IMR-90 (cell line): ENCODE measurements around the gene NR2F1. TPM values are rescaled to one million over a fixed set of nuclear protein-coding genes. Genes with fewer than 3 reads are reported as not detected.

Experiments used
- ATAC-seq: fragments of 200-7000 bp; cut with Tn5 transposase; 2 replicates; pipeline ENCODE4 v1.9.1; 2020; ENCODE audit warnings: low read depth, mild to moderate bottlenecking, moderate library complexity
- BruUV-seq: library from RNA; stranded (reverse); fragments of 400-500 nt; replicated peaks from 2 replicates; lab custom pipeline; 2021; lab: Mats Ljungman, UMichigan
- CTCF ChIA-PET: fragments of 300-600 bp; formaldehyde crosslinking; extraction: SDS; loops from one replicate; lab custom pipeline; 2021; ENCODE audit warnings: antibody characterized with exemption; lab: Yijun Ruan, JAX
- POLR2A ChIA-PET: fragments of 300-600 bp; sonication (Branson Sonifier 250); formaldehyde crosslinking; loops from one replicate; lab custom pipeline; 2022; ENCODE audit warnings: antibody characterized with exemption; ENCODE audit not compliant: unreplicated experiment; lab: Charles Lee
- DNase-seq: peaks from one replicate; pipeline ENCODE4 v3.0.0; 2013
- H2AFZ ChIP-seq: replicated peaks from 2 replicates; pipeline ENCODE3; 2013; ENCODE audit warnings: low read length, mild to moderate bottlenecking; ENCODE audit not compliant: poor library complexity
- H2AK5ac ChIP-seq: 2 replicates; pipeline ENCODE4 v1.6.1; 2013; ENCODE audit warnings: low read depth, low read length, inconsistent platforms
- H2AK9ac ChIP-seq: replicated peaks from 2 replicates; pipeline ENCODE3; 2013; ENCODE audit warnings: mild to moderate bottlenecking, low read depth, low read length, moderate library complexity; ENCODE audit not compliant: poor library complexity
- H2BK120ac ChIP-seq: 2 replicates; pipeline ENCODE4 v1.6.1; 2013; ENCODE audit warnings: low read depth, low read length, inconsistent platforms
- H2BK15ac ChIP-seq: 3 replicates; pipeline ENCODE4 v1.6.1; 2013; ENCODE audit warnings: low read depth, low read length, inconsistent platforms
- H2BK20ac ChIP-seq: 2 replicates; pipeline ENCODE4 v1.6.1; 2013; ENCODE audit warnings: low read depth, mild to moderate bottlenecking, inconsistent platforms, low read length, moderate library complexity
- H2BK5ac ChIP-seq: 2 replicates; pipeline ENCODE4 v1.6.1; 2013; ENCODE audit warnings: mild to moderate bottlenecking, low read depth, low read length, inconsistent platforms; ENCODE audit not compliant: poor library complexity, severe bottlenecking
- H3K14ac ChIP-seq: replicated peaks from 2 replicates; pipeline ENCODE4 v1.6.1; 2013; ENCODE audit warnings: low read depth, low read length, inconsistent platforms
- H3K18ac ChIP-seq: 2 replicates; pipeline ENCODE4 v1.6.1; 2013; ENCODE audit warnings: low read depth, low read length, control low read depth
- H3K23ac ChIP-seq: 2 replicates; pipeline ENCODE4 v1.6.1; 2013; ENCODE audit warnings: low read depth, low read length, inconsistent platforms
- H3K27ac ChIP-seq: 2 replicates; pipeline ENCODE4 v1.5.1; 2013; ENCODE audit warnings: mild to moderate bottlenecking, control low read depth, low read length; ENCODE audit not compliant: insufficient read depth
- H3K27me3 ChIP-seq: 2 replicates; pipeline ENCODE4 v1.6.1; 2013; ENCODE audit warnings: low read length; ENCODE audit not compliant: control insufficient read depth, insufficient read depth
- H3K36me3 ChIP-seq: 2 replicates; pipeline ENCODE4 v1.6.1; 2013; ENCODE audit warnings: low read length, mixed read lengths; ENCODE audit not compliant: control insufficient read depth, insufficient read depth
- H3K4ac ChIP-seq: 2 replicates; pipeline ENCODE4 v1.6.1; 2013; ENCODE audit warnings: low read depth, low read length, inconsistent platforms
- H3K4me1 ChIP-seq: 2 replicates; pipeline ENCODE4 v1.6.1; 2013; ENCODE audit warnings: low read length, mixed read lengths; ENCODE audit not compliant: control insufficient read depth, insufficient read depth
- H3K4me2 ChIP-seq: 2 replicates; pipeline ENCODE4 v1.6.1; 2013; ENCODE audit warnings: low read depth, mild to moderate bottlenecking, control low read depth, low read length, moderate library complexity
- H3K4me3 ChIP-seq: 2 replicates; pipeline ENCODE4 v1.5.1; 2013; ENCODE audit warnings: low read depth, mild to moderate bottlenecking, control low read depth, low read length, moderate library complexity; ENCODE audit not compliant: insufficient read depth
- H3K56ac ChIP-seq: 2 replicates; pipeline ENCODE4 v1.6.1; 2013; ENCODE audit warnings: low read length, inconsistent platforms; ENCODE audit not compliant: insufficient read depth; ENCODE audit errors: extremely low read depth
- H3K79me1 ChIP-seq, 2 experiments: 2 replicates each; pipeline ENCODE4 v1.6.1; 2013; ENCODE audit warnings: low read length in 2 of 2, inconsistent platforms in 1 of 2, low read depth in 1 of 2
- H3K9ac ChIP-seq: 2 replicates; pipeline ENCODE4 v1.6.1; 2013; ENCODE audit warnings: low read depth, low read length, control low read depth
- H3K9me1 ChIP-seq: 2 replicates; pipeline ENCODE4 v1.6.1; 2013; ENCODE audit warnings: low read length, inconsistent platforms; ENCODE audit not compliant: insufficient read depth
- H3K9me3 ChIP-seq: 2 replicates; pipeline ENCODE4 v1.6.1; 2013; ENCODE audit warnings: low read length; ENCODE audit not compliant: control insufficient read depth, insufficient read depth
- H4K20me1 ChIP-seq: 2 replicates; pipeline ENCODE4 v1.6.1; 2013; ENCODE audit warnings: low read length, inconsistent platforms; ENCODE audit not compliant: insufficient read depth
- H4K5ac ChIP-seq: 2 replicates; pipeline ENCODE4 v1.6.1; 2013; ENCODE audit warnings: mild to moderate bottlenecking, low read depth, low read length, control low read depth
- H4K8ac ChIP-seq, 2 experiments: 2 replicates each; pipeline ENCODE4 v1.6.1; 2013; ENCODE audit warnings: low read depth in 2 of 2, low read length in 2 of 2, control low read depth in 1 of 2, inconsistent platforms in 1 of 2
- H4K91ac ChIP-seq: 2 replicates; pipeline ENCODE4 v1.6.1; 2013; ENCODE audit warnings: low read depth, low read length, inconsistent platforms; ENCODE audit not compliant: insufficient read depth
- BHLHE40 ChIP-seq: fragments of 150-350 bp; IDR thresholded peaks from 2 replicates; pipeline ENCODE4 v1.6.1; 2016; ENCODE audit warnings: mild to moderate bottlenecking, low read depth, low read length
- ELK1 ChIP-seq: fragments of 150-350 bp; IDR thresholded peaks from 2 replicates; pipeline ENCODE4 v1.6.1; 2016; ENCODE audit warnings: low read depth, mild to moderate bottlenecking, low read length, moderate library complexity, borderline replicate concordance
- NFE2L2 ChIP-seq: fragments of 150-350 bp; IDR thresholded peaks from 2 replicates; pipeline ENCODE4 v1.6.1; 2016; ENCODE audit warnings: low read depth, mild to moderate bottlenecking, low read length
- POLR2A ChIP-seq: IDR thresholded peaks from 2 replicates; pipeline ENCODE4 v1.6.1; 2012; ENCODE audit warnings: mild to moderate bottlenecking, low read depth, low read length
- USF2 ChIP-seq: fragments of 150-350 bp; IDR thresholded peaks from 2 replicates; pipeline ENCODE4 v1.6.1; 2017; ENCODE audit warnings: mild to moderate bottlenecking, antibody characterized with exemption, low read length, low read depth
- WGBS, 2 experiments: methylation state at CpG; one replicate each; pipeline versions ENCODE4 v1.1.5 to v1.1.7; 2013; ENCODE audit warnings: missing lambda C conversion rate in 2 of 2; ENCODE audit not compliant: insufficient read length in 1 of 2; ENCODE audit errors: extremely low coverage in 2 of 2; 5-methylcytosine and 5-hydroxymethylcytosine counted together
- dilution Hi-C: fragments of 300-500 bp; cut with HindIII; formaldehyde crosslinking; loops from one replicate; pipeline ENCODE4 v1.14.3; 2018; ENCODE audit warnings: low sequenced_read_pairs; ENCODE audit not compliant: unreplicated experiment
- in situ Hi-C: fragments of 300-500 bp; cut with MboI; formaldehyde crosslinking; loops from 3 replicates; pipeline ENCODE4 v1.14.3; 2019; ENCODE audit warnings: low sequenced_read_pairs, inconsistent platforms, mixed read lengths
- intact Hi-C: fragments of 100-400 bp; cut with micrococcal nuclease; formaldehyde crosslinking; loops from 2 replicates; pipeline ENCODE4 v1.10.0; 2022
- polyA plus RNA-seq, 3 experiments: library from polyadenylated mRNA; depleted of rRNA; stranded (reverse); fragments of >200 nt; gene quantifications; 2 replicates each; pipeline ENCODE4 v1.2.3, GENCODE V29; 2012; ENCODE audit warnings: low replicate concordance in 1 of 3
- total RNA-seq: library from RNA; depleted of rRNA; stranded (reverse); fragments of >200 nt; gene quantifications from 2 replicates; pipeline ENCODE4 v1.2.3, GENCODE V29; 2012

Gene NR2F1
- total and polyA plus RNA-seq, 2 of the 4 experiments (the other 2 are of a cell fraction): 19.0 to 160 TPM

DNA sequence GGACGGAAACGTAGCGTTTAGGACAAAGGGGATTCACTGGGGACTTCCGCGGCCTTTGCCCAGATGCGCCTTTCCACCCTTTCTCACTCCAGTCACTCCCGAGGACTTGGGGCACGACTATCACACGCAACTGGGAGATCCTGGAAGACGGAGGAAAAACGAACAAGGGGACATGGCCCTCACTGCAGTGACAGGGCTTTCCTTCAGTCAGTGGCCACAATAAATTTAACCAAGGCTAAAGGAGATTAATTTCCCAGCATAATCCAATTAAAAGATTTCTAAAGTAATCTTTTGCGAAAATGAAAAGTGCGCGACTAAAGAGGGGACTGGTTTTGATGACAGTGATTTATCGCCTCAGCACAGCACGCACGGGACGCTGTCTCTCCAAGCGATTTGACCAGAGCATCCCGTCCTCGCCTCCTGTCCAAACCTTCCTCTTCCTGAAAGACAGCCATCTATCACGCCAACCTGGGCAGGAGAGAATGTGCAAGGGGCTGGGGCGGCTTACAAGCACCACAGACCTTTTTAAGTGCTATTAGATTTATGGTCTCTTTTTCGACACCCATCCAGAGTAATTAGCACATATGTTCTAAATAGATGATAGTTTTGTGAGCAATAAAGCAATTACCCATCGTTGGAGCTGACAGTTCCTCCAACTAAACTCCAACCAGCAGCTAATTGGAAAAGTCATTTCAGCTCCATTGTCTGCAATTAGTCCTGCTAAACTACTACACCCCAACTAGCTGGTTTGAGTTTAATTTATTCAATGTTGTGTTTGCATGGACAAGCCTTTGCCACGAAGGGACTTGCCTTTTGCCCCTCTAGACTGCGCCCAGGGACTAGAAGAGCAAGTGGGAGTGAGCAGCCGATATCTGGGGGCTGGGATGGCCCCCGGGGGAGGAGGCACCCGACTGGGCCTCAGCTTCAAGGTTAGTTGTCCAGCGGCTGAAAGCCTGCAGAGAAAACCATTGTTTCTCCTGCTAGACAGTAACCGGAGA is 9.4 kb upstream of the NR2F1 start:
- peak overlapping the region; percentile 69 for H3K4me2 ChIP-seq
- 67% methylated on average over 1 of the region's 32 CpGs; no CpG with 5 or more reads in 1 of the 2 experiments for WGBS, 2 experiments
- DNase-seq: no peak

More for the DNA sequence above, 9.4 kb upstream of the NR2F1 start:
- H4K20me1 ChIP-seq: no peaks in the 10 kb centered on the region
- in situ Hi-C loops: loop anchor here (10.0 kb wide), 3 partner anchors 489 to 1029 kb away; no protein-coding TSS in a partner anchor
- no peaks in the 10 kb centered on the region for H3K27me3 ChIP-seq
- no peak overlapping the region for H4K91ac ChIP-seq
- H3K18ac ChIP-seq: no peak overlapping the region; the same call in 1 of the 2 replicates
- H4K8ac ChIP-seq: peak overlapping the region; percentile 31 to 68; a peak in 1 of 4 replicates
- H3K9me1 ChIP-seq: no peaks in the 10 kb centered on the region
- ChIA-PET CTCF (no interaction called here), POLR2A (interaction anchor here (0.7 kb wide), 1 partner anchor 771 kb away, joined by 8 read pairs; no protein-coding TSS in a partner anchor)
- H2BK20ac ChIP-seq: no peak overlapping the region
- H3K4me1 ChIP-seq: peaks cover 18% of the 10 kb centered on the region
- 0 out of 2 replicates have a peak overlapping the region, but pooled peaks have one; percentile 12 for H2BK120ac ChIP-seq
- H2AFZ ChIP-seq: peak overlapping the region; percentile 11
- intact Hi-C loops: loop anchor here (2.0 kb wide), 1 partner anchor 71 kb away; no protein-coding TSS in a partner anchor
- BruUV-seq: no TSS peak
- H2BK5ac ChIP-seq: no peak overlapping the region
- H3K4ac ChIP-seq: peak overlapping the region; percentile 56
- H3K36me3 ChIP-seq: peaks cover 26% of the 10 kb centered on the region
- no peak for ATAC-seq
- H3K56ac ChIP-seq: no peak overlapping the region
- H2AK9ac ChIP-seq: no peak overlapping the region
- no peak overlapping the region for H2BK15ac ChIP-seq
- no peaks in the 10 kb centered on the region for H3K9me3 ChIP-seq
- dilution Hi-C loops: no loop called here
- H3K27ac ChIP-seq: peak overlapping the region; percentile 15; the same call in 1 of the 2 replicates
- no peak for TF ChIP-seq POLR2A
- no peak for TF ChIP-seq ELK1
- TF ChIP-seq BHLHE40: no peak
- no peak for TF ChIP-seq NFE2L2
- TF ChIP-seq USF2: no peak
- H3K14ac ChIP-seq: no peak overlapping the region; the same call in 1 of the 2 replicates
- peak overlapping the region; percentile 3 for H3K4me3 ChIP-seq
- H3K79me1 ChIP-seq: peaks cover 31 to 71% of the 10 kb centered on the region in 2 experiments
- H4K5ac ChIP-seq: peak overlapping the region; percentile 45; the same call in 1 of the 2 replicates
- peak overlapping the region; percentile 38 for H2AK5ac ChIP-seq
- peak overlapping the region; percentile 4 for H3K23ac ChIP-seq
- peak overlapping the region; percentile 25 for H3K9ac ChIP-seq
